Brain microvascular endothelial cell (primary cell): ENCODE data around the gene ZNF408.

ENCODE experiments used
- DNase-seq: peaks from one replicate; pipeline ENCODE4 v3.0.0-alpha.2; 2020
- H3K27ac ChIP-seq: fragments of 250-450 bp; sonication (Bioruptor Pico); 2 replicates; pipeline ENCODE4 v1.5.1; 2020; ENCODE audit warnings: mild to moderate bottlenecking, moderate library complexity
- H3K27me3 ChIP-seq: fragments of 250-450 bp; sonication (Bioruptor Pico); replicated peaks from 2 replicates; pipeline ENCODE4 v1.5.1; 2020; ENCODE audit warnings: mild to moderate bottlenecking
- H3K36me3 ChIP-seq: fragments of 250-450 bp; sonication (Bioruptor Pico); replicated peaks from 2 replicates; pipeline ENCODE4 v1.5.1; 2020; ENCODE audit warnings: mild to moderate bottlenecking
- H3K4me3 ChIP-seq: 2 replicates; pipeline ENCODE4 v1.5.1; 2011; ENCODE audit warnings: low read depth, mild to moderate bottlenecking, control low read depth, low read length, moderate library complexity
- CTCF ChIP-seq: IDR thresholded peaks from 2 replicates; pipeline ENCODE4 v1.5.1; 2011; ENCODE audit warnings: low read depth, mild to moderate bottlenecking, moderate library complexity, low read length, control low read depth, inconsistent platforms; ENCODE audit errors: missing control alignments
- in situ Hi-C: cut with HindIII; loops from 2 replicates; pipeline ENCODE4 v1.10.0; 2017; ENCODE audit warnings: low sequenced_read_pairs, low pct_ligation_motif_present

ZNF408 gene

GRCh38 chr11:46696212-46696558, 4.6 kb upstream of the ZNF408 start:
- Histone ChIP-seq H3K36me3 (peaks cover 34% of the 10 kb centered on the region), H3K4me3 (no peak overlapping the region), H3K27me3 (no peaks in the 10 kb centered on the region), H3K27ac (no peak overlapping the region)
- no peak for DNase-seq
- no peak for TF ChIP-seq CTCF
- in situ Hi-C loops: no loop called here

DNA sequence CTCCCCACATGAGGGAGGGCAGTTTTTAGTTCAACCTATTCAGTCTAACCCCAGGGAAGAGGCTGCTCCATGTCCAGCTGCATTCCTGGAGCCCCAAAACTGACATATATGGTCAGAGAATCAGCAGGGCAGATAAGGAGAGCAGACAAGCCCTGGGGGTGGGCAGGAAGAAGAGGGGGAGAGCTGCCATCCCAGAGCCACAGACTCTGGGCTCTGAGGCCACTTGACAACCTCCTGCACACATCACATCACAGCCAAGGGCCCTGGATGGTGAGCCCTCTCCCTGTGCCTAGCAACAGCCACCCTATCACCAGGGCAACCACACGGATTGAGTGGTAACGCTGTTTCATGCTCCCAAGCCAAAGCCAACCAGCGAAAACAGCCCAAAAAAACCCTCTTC, 3.5 kb upstream of the ZNF408 start:
- peaks cover 26% of the 10 kb centered on the region for H3K36me3 ChIP-seq
- peak; percentile 45 for DNase-seq
- H3K27me3 ChIP-seq: no peaks in the 10 kb centered on the region
- no peak for TF ChIP-seq CTCF
- in situ Hi-C loops: no loop called here
- H3K27ac ChIP-seq: peak overlapping the region; percentile 44
- no peak overlapping the region for H3K4me3 ChIP-seq

- Histone ChIP-seq H3K27ac (peak overlapping the region; percentile 44), H3K4me3 (no peak overlapping the region), H3K27me3 (no peaks in the 10 kb centered on the region), H3K36me3 (peaks cover 29% of the 10 kb centered on the region)
- in situ Hi-C loops: no loop called here
- no peak for TF ChIP-seq CTCF
- DNase-seq: no peak
These were observed 3.1 kb upstream of the ZNF408 start for GRCh38 chr11:46697723-46698122.

- in situ Hi-C loops: no loop called here
- Histone ChIP-seq H3K27me3 (no peaks in the 10 kb centered on the region), H3K4me3 (no peak overlapping the region), H3K27ac (no peak overlapping the region), H3K36me3 (peaks cover 31% of the 10 kb centered on the region)
- no peak for TF ChIP-seq CTCF
- DNase-seq: no peak
These were observed 2.2 kb upstream of the ZNF408 start for GRCh38 chr11:46698597-46698996.

DNA sequence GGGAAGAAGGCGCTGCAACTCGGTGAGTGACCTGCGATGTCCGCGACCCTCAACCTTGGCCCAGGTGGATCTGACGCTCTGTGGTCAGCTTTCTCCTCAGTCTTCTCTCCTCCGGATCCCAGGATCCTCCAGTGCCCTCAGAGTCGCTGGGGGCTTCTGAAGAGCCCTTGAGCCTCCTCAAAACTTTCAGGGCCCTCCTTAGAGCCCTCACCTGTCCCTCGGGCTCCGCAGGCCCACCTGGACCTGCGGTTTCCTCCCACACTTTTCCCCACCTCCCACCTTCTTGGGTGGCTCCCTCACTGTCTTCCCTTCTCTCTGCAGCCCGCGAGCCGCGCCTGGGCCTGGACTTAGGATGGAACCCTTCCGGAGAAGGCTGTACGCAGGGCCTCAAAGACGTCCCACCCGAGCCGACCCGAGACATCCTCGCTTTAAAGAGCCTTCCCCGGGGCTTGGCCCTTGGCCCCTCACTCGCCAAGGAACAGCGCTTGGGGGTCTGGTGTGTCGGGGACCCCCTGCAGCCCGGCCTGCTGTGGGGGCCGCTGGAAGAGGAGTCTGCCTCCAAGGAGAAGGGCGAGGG, 335 bp downstream of the ZNF408 start:
- Histone ChIP-seq H3K36me3 (peaks cover 29% of the 10 kb centered on the region), H3K27me3 (no peaks in the 10 kb centered on the region), H3K4me3 (peak overlapping the region; percentile 98), H3K27ac (peak overlapping the region; percentile 95)
- in situ Hi-C loops: no loop called here
- DNase-seq: no peak
- TF ChIP-seq CTCF: no peak

DNA sequence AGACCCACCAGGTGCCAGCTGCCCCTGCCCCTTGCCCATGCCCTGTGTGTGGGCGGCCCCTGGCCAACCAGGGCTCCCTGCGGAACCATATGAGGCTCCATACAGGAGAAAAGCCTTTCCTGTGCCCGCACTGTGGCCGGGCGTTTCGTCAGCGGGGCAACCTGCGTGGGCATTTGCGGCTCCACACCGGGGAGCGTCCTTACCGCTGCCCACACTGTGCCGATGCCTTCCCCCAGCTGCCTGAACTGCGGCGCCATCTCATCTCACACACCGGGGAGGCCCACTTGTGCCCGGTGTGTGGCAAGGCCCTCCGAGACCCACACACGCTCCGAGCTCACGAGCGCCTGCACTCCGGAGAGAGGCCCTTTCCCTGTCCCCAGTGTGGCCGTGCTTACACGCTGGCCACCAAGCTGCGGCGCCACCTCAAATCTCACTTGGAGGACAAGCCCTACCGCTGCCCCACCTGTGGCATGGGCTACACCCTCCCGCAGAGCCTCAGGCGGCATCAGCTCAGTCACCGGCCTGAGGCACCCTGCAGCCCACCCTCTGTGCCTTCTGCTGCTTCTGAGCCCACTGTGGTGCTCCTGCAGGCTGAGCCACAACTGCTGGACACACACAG, 4.3 kb downstream of the ZNF408 start:
- no peak overlapping the region for H3K27ac ChIP-seq
- no peaks in the 10 kb centered on the region for H3K27me3 ChIP-seq
- in situ Hi-C loops: no loop called here
- H3K4me3 ChIP-seq: no peak overlapping the region
- no peak for TF ChIP-seq CTCF
- no peak for DNase-seq
- peaks cover 43% of the 10 kb centered on the region for H3K36me3 ChIP-seq
